ENCODE results near the gene WAPL. TPM values are rescaled to one million over a fixed set of nuclear protein-coding genes. Genes with fewer than 3 reads are reported as not detected.

WAPL gene
- total RNA-seq, 1 donor from 2014 or later: 47.9 TPM

GRCh38 chr10:86446440-86446839 lies 75.2 kb downstream of the WAPL start:
- no peaks in the 10 kb centered on the region for H3K27me3 Mint-ChIP-seq
- H3K27ac Mint-ChIP-seq: no peak overlapping the region
- peaks cover 2% of the 10 kb centered on the region for H3K4me1 Mint-ChIP-seq (ENCODE audit: low read depth)
- no peak for TF ChIP-seq CTCF (IDR thresholded peaks at IDR 0.05; ENCODE audit: unreplicated experiment)
- no peak for DNase-seq (ENCODE audit: low spot score, unreplicated experiment)
- H3K36me3 Mint-ChIP-seq (ENCODE audit: insufficient read depth): peaks cover 30% of the 10 kb centered on the region
- H3K4me3 Mint-ChIP-seq (ENCODE audit: low read depth): no peak overlapping the region
- H3K9me3 Mint-ChIP-seq (ENCODE audit: low read depth): no peaks in the 10 kb centered on the region

- Mint-ChIP-seq H3K27ac (no peak overlapping the region), H3K4me1 (ENCODE audit: low read depth) (peaks cover 11% of the 10 kb centered on the region), H3K27me3 (no peaks in the 10 kb centered on the region), H3K4me3 (ENCODE audit: low read depth) (no peak overlapping the region), H3K36me3 (ENCODE audit: insufficient read depth) (peaks cover 38% of the 10 kb centered on the region), H3K9me3 (ENCODE audit: low read depth) (no peaks in the 10 kb centered on the region)
- DNase-seq (ENCODE audit: low spot score, unreplicated experiment): no peak
- TF ChIP-seq CTCF (IDR thresholded peaks at IDR 0.05; ENCODE audit: unreplicated experiment): no peak
Measured at GRCh38 chr10:86443936-86444335, 77.7 kb downstream of the WAPL start.

- peaks cover 42% of the 10 kb centered on the region for H3K36me3 Mint-ChIP-seq (ENCODE audit: insufficient read depth)
Measured at GRCh38 chr10:86443069-86443468, 78.5 kb downstream of the WAPL start.

GRCh38 chr10:86440874-86441843 lies 80.4 kb downstream of the WAPL start:
- Mint-ChIP-seq H3K27ac (peak overlapping the region; percentile 80), H3K4me1 (ENCODE audit: low read depth) (peaks cover 26% of the 10 kb centered on the region), H3K9me3 (ENCODE audit: low read depth) (no peaks in the 10 kb centered on the region), H3K36me3 (ENCODE audit: insufficient read depth) (peaks cover 42% of the 10 kb centered on the region), H3K27me3 (no peaks in the 10 kb centered on the region), H3K4me3 (ENCODE audit: low read depth) (no peak overlapping the region)
- no peak for TF ChIP-seq CTCF (IDR thresholded peaks at IDR 0.05; ENCODE audit: unreplicated experiment)
- DNase-seq (ENCODE audit: low spot score, unreplicated experiment): no peak

More at GRCh38 chr10:86443069-86443468, 78.5 kb downstream of the WAPL start:
- peaks cover 17% of the 10 kb centered on the region for H3K4me1 Mint-ChIP-seq (ENCODE audit: low read depth)
- H3K4me3 Mint-ChIP-seq (ENCODE audit: low read depth): no peak overlapping the region
- no peaks in the 10 kb centered on the region for H3K27me3 Mint-ChIP-seq
- DNase-seq (ENCODE audit: low spot score, unreplicated experiment): no peak
- H3K9me3 Mint-ChIP-seq (ENCODE audit: low read depth): no peaks in the 10 kb centered on the region
- H3K27ac Mint-ChIP-seq: peak overlapping the region; percentile 16
- no peak for TF ChIP-seq CTCF (IDR thresholded peaks at IDR 0.05; ENCODE audit: unreplicated experiment)

GRCh38 chr10:86439544-86439943 lies 82.0 kb downstream of the WAPL start:
- Mint-ChIP-seq H3K9me3 (ENCODE audit: low read depth) (no peaks in the 10 kb centered on the region), H3K27ac (peak overlapping the region; percentile 69), H3K36me3 (ENCODE audit: insufficient read depth) (peaks cover 37% of the 10 kb centered on the region), H3K27me3 (no peaks in the 10 kb centered on the region), H3K4me3 (ENCODE audit: low read depth) (no peak overlapping the region), H3K4me1 (ENCODE audit: low read depth) (peaks cover 26% of the 10 kb centered on the region)
- no peak for TF ChIP-seq CTCF (IDR thresholded peaks at IDR 0.05; ENCODE audit: unreplicated experiment)
- no peak for DNase-seq (ENCODE audit: low spot score, unreplicated experiment)
